NCI-H1930 (cell line): ENCODE results near the gene FILIP1L.

Experiments used
- DNase-seq, 2 experiments: peaks; one replicate each; lab custom pipeline; 2025; lab: John Stamatoyannopoulos, UW

The FILIP1L gene

DNA sequence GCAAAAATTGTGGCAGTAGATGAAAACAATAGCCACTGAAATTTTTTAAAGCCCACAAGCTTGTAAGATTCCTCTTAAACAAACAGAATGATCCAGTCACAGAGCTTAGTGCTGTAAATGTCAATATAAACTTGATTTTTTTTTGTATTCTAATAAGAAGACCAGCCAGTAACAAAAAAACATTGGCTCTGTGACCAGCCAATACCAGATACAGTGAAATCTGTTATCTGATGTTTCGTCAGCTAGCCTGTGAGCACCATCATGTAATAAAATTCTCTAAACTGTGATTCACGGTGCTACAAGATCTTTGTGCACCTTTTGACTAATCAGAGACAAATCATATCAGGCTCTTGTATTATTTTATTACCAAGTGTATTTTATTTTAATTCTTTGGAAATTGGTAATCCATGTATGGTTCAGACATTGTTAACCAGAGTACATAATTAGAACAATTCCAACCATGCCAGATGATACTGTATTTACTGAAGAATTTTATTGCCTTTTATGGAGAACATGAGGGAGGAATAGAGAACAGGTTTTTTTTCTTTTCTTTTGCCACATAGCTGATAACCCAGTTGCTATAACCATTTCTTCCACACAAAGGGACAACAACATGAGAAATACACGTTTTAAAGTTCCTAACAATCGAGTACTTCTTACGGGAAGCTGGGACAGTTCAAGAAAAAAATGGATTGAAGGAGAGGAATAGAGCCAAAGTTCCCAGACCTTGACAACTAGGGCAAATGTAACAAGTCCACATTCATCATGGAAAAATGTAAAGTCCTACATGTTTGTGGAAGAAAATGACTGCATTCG is 71.9 kb downstream of the FILIP1L start:
- DNase-seq: no peak

DNA sequence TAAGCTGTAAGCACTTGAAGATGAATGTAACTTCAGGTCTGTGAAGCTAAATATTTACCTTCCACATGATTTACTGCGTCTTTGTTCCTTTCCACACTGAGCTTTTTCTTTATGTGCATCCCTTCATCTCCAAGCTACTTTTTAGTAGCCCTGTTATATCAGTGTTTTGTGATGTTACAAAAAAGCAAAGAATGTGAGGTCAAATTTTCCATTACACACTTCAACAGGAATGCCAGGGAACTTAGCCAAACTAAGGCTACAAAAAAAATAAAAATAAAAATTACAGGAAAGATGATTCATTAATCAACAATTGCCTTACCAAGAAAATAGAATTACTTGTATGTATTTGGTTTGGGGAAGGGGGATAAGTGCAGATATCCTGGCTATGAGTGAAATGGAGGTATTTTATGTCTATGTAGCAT is 73.0 kb downstream of the FILIP1L start:
- no peak for DNase-seq

DNA sequence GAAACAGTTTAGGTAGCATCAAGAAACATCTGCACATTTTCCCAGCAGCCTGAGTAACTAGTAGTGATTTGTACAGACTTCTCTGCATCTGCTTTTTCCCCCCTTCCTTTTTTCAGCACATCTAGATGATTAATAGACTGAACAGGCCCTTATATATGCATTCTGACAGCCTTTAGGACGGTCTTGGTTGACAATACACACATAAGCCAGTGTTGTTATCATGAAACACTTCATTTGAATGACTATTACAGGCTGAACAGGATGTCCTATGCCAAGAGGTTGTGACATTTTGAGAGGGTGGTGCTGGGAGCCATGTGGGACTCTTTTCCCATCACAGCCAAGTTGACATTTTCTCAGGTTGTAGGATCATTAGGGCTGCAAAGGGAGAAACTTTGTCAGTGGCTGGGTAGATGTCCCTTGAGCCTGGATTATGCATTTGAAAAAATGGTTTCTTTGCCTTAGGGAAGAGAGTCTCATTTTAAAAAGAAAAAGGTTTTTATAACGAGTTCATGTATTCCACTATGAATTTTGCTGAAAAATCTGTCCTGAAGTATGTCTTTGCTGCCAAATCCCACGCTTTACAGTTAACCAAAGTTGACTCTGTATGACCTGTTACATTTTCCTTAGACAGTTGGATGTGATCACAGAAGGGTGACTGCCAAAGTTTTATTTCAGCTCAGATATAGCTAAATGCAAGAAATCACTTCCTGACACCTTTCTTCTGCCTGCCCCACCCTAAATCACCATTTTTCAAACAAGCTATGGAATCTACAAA is 73.7 kb downstream of the FILIP1L start:
- no peak for DNase-seq

DNA sequence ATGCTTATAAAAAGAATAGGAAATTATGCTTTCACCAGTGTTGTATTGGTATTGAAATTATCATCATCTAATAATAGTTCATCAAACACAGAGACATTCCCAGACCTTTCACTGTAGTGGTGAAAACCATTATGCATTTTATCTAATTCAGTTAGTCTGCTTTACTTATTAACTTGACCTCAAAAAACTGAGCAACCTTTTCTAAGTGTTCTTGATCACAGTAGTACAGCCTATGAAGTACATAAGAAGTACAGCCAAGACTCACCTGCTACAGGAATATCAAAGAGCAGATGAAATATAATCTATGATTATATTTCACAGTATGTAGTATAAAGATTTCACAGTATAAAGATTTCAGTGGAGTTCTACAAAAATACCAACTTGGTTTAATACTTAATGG is 75.2 kb downstream of the FILIP1L start:
- no peak for DNase-seq

DNA sequence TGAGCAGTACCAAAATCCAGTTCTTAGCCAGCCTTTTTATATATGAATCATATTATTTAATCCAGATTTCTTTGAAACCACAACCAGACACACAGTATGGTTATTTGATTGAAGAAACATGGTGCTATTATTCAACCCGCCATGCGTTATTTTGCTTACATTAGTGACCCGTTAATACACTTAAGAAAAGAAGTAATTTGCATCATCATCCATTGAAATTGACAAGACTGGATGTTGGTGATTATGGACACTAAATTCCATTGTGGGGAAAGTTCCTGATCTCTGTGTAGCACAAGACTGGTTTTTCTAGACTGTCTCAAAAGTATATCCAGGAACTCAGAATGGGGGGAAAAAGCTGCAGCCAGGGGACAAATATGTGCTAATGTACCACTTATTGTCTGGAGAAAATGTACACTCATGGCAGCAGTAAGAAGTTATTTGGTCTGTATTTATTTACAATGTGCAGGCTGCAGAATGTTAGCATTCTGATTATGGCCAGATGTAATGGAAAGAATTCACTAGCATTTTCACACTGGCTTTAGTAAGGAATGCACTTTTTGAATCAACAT is 80.3 kb downstream of the FILIP1L start:
- no peak for DNase-seq

DNA sequence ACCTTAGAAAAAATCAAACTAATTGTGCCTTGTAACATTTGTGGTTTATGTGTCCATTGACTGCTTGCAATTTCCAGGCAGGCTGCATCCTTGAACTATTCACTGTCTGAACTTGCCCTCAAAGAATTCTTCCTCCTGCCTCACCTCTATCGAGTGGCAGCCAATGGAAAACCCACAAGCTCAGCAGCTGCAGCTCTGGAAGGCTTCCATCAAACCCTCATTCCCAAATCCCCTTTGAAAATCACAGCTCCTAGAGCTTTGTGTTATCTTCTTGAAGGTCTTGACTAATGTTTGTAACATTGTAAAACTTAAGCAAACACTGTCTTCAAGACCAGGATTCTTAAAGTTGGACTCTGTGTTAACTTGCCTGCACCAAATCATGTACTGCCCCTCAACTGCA is 81.1 kb downstream of the FILIP1L start:
- DNase-seq: no peak

DNA sequence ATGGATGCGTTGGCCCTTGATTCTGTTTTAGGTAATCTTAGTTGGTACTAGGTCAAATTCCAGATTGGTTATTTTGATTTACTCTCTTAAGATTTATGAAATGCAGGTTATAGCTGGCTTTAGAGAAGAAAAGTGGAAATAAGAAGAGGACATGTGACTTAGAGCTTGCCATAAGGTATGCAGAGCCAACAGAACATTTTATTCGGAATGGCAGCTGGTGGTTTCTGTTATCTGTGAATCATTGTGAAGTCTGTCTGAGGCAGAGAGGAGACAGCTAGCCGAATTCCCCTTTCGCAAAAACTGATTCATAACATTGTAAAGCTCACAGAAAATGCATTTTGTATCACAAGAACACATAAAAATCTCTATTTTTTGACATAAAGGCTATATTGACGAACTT is 82.1 kb downstream of the FILIP1L start:
- DNase-seq: no peak

DNA sequence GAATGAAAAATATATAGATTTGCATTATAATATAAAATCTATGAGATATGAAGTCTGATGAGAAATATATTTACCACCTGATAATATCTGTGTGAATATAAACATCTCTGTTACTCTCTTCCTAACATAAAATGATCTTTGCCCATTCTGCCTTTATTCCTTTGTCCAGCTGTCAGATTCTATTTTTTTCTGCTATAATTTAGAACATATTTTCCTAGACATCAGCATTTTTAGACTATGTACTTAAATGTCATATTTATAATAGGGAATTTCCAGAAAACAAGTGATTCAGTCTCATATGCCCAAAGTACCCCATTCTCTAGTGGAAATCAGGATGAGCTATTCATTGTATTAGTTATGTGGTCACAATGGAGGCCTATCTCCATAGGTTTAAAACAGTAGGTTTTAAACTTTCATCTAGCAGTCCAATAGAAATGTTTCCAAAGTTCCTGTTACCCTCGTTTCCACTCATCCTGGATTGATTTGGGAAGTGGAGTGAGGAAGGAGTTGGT is 83.3 kb downstream of the FILIP1L start:
- DNase-seq: no peak

DNA sequence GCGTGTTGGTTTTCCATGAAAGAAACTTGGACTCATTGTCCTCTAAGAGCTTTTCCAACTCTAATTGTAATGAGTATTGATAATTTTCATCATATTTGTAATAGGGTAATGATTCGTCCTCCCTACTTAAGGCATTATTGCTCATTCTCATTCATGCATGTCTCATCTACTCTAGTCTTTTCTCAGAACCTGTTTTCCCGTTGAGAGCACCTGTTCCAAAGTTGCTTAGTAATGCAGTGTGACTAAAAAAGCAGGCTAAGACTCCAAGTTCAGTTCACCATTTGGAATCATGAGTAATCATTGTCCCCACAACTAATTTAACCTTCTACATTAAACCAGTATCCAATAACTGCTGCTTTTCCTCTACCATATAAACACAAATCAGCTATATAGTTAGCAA is 84.0 kb downstream of the FILIP1L start:
- no peak for DNase-seq

DNA sequence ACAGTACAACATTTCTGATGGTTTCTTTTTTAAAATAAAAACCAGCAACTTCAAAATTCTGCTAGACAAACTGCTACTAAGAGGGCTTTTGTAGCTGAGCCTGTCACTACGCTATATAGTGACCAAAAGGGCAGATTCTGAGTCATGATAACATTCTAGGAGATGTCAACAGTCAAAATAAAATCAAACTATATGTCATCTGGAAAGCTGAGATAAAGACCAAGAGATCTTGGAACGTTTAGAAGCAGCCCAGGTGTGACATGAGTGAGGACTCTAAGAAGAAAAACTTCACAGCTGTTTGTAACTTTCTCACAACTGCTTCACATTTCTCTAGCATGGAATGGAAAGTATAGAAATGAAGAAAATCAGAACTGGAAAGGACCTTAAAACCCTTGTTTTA is 84.6 kb downstream of the FILIP1L start:
- DNase-seq: no peak

DNA sequence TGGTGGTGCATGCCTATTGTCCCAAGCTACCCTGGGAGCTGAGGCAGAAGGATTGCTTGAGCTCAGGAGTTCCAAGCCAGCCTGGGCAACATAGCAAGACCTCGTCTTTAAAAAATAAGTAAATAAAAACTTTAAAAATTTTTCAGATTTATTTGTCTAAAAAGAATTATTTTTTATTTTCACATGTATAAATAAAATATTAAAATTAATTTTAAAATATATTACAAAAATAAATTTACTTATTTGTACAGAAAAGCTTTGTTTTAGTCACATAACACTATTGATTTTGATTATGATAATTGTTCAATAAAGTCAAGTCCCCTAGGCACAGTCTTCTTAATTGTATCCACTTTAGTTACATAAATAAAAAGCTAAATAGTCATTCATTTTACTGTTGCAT is 85.2 kb downstream of the FILIP1L start:
- DNase-seq: no peak

DNA sequence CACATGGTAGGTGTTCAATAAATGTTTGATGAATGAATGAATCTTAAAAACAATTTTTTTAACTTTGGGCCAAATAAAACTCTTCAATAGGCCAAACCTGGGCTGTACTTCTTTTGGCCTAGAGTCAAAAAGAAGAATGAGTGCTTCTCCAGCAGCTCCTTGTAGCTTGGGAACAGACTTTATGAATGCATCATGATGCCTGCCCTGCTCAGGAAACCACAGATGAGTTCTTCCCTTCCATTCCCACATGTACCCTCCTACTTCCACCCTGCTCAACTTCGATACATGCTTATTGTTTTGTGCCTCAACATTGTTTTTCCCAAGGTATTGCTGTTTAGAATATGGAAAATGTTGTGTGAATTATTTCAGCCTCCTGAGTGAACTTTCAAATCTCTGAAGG is 87.0 kb downstream of the FILIP1L start:
- DNase-seq: no peak

DNA sequence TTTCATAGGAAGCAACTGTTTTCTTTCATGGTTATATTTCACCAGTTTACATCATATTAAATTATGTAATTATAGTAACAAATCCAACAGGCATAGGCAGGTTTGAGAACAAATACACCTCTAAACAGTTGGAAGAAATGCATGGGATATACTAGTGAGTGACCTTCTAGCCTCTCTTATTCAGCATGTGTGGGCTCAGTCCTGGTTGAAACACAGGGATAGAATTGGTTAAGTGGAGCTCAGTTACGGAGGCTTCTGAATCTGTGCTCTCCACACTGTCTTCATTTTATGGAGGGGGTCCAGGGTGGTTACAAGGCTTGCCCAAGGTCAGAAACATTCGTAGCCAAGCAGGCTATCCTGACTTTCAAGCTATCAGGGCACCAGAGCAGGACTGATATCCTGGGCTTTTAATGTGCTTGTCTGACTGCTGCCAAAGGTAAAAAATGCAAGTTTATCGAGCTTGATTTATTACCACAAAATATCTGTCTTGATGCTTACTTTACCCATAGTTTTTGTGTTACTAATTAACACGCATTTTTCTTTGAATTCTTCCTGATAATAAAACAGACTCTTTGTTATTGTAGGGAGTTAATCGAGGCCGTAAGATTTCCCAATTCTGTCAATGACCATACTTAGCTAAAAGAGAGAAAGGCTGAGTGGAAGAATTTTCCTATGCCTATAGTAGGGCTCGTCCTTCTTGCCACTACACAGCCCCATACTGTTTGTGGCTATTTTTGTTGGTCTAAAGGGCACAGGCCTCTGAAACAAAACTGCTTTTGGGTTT is 89.6 kb downstream of the FILIP1L start:
- DNase-seq: no peak

DNA sequence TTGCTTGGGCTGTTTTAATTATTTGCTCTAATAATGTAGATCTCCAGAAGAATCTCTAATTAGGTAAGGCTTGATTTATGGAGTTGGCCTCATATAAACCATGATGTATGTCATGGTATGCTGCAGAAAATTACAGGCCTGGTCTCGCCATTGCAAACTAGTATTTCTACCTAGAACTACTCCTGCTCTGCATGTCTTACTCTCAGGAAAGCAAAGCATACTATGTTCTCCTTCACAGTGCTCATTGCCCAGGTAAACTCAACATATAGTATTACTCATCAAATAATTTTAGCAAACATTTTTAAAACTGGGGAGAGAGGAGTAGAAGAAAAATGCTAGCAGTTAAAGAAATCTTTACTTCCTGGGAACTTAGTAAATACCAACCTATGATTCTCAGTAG is 90.7 kb downstream of the FILIP1L start:
- no peak for DNase-seq

DNA sequence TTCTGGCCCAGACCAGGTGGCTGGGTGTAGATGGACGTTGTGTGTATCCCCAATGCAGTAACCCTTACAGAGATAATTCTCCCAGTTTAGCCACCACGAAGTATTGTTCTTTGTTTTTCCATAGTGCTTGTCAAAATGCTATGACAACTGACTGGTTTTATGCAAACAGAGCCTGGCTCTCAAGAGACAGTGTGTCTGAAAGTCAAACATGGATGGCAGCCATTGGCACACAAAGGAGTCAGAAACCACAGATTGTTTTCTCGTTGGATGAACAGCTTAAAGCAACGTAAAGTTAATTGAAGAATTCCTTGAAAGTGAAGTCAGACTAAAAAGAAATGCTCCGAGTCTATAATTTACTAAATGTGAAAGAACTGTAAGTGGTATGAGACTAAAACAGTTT is 91.2 kb downstream of the FILIP1L start:
- DNase-seq: peak in 1 of 2 experiments; percentile 28

DNA sequence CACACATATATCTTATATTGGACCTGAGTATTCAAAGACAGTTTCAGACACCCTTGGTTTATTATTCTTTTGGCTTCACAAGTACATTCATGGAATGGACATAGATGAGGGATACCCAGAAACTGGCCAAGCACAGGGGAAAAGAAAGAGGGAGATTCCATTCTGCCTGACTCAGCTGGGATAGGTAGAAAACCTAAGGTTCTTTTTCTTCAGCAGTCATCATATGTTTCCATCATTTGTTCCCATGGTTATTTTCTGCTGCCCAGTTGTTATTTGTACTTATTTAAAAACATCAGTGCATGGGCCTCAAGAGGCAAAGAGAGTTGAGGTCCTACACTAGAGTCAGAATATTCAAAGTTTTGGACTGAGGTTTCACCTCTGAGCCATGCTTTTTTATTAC is 91.8 kb downstream of the FILIP1L start:
- DNase-seq: no peak

DNA sequence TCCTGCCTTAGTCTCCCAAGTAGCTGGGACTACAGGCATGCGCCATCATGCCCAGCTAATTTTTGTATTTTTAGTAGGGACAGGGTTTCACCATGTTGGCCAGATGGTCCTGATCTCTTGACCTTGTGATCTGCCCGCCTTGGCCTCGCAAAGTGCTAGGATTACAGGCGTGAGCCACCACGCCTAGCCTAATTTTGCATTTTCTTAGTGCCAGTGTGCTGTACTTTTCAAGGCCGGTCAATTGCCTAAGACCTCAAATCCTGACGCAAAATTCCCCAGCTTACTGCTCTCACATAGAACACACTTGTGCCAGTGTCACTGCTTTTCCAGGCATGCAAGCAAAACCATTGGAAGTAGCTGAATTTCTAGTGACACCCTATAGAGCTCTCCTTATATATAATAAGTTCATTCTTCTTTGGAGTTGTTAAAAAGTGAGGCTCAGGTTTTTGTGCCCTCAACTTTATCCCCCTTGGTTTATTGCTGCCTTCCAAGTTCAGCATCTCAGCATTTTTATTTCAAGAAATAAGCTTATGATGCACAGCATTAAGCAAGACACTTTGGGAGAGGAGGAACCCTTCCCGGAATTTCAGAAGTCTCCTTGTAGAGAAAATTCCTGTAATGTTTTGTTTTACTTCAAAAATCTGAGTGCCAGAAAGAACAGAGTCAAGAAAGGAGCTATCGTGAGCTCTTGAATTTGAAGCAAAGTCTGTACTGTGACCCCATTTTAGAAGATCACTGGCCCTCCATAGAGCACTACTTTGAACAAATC is 93.2 kb downstream of the FILIP1L start:
- no peak for DNase-seq

DNA sequence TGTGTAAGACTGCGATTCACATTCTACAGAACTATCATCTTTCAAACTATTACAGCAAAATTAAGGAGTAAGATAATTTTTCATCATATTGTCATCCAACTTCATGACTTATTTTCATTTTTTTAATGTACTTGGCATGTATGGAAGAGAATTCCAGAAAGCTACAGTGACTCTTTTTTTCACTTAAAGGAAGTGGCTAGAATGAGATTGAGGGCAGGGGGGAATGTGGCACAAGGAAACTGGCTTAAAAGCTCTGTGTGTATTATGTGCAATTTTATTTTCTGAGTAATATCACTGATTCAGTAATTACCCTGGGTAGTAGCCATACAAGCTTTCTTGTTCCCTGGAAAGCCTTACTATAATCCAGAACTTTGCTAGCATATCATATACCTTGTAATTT is 94.6 kb downstream of the FILIP1L start:
- no peak for DNase-seq

DNA sequence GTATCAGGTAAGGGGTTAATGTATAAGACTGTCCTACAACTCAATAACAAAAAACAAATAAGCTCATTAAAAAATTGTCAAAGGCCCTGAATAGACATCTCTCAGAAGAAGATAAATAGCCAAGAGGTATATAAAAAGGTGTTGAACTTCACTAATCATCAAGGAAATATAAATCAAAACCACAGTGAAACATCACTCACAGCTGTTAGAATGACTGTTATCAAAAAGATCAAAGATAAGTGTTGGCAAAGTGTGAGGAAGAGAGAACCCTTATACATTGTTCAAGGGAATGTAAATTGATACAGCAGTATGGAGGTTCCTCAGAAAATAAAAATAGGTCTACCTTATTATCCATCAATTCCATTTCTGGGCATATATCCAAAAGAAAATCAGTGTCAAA is 95.5 kb downstream of the FILIP1L start:
- no peak for DNase-seq

DNA sequence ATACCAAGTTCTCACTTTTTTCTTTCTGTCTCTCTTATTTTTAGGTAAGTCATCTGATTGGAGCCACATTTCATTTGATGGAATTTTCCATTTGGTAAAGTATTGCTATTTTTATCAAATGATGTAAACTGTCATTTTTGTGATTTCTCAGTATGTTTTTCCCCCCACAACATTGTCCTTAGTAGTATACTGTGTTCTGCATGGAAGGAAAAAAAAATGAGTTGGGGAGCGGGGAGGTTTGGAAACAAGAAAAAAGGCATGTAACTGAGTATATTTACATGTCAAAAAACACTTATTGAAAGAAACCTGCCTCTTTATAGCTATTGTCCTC is 104.2 kb downstream of the FILIP1L start:
- no peak for DNase-seq

DNA sequence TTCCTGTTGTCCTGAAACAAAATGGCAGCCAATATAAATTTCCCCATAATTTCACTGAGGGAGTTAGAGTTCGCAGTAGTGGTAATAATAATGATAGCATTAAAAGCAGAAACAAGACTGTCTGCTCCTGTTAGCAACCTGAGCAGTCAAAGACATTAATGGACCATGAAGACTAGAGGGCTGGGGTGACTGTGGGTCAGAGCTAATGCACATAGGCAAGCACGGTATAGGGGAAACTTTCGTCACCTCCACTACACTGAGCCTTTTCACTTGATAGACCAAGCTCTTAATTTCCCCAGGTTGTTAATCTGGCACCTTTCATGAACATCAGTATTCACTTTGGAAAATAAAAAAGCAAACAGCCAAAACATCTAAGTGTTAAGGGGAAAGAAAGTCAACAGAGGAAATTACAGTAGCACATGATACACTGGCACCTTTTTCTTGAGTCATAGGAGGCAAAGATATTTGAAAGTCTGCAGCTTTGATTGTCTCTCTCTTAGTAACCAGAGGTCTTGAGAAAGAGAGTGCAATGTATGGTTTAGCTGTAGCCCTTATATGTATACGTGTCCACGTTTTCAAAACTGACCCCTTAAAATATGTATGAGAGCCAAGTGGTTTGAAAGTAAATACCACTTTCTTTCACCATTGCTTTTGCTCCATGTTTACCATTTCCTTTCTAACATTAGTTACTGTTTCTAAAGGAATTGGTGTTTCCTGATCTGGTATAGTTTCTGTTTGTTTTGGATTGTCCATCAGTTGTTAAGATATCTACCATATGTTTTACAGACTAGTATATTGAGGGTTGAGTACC is 104.8 kb downstream of the FILIP1L start:
- no peak for DNase-seq
